K562 treated with DMSO at 1 percent for 4 hours (cell line): ENCODE data around the gene TAS2R43. TPM values are rescaled to one million over a fixed set of nuclear protein-coding genes. Genes with fewer than 3 reads are reported as not detected.

Experiments used
- total RNA-seq: library from RNA; unstranded; fragments of 300-600 nt; gene quantifications from 2 replicates; pipeline ENCODE4 v1.2.3, GENCODE V29; 2022; ENCODE audit not compliant: insufficient read depth

Gene TAS2R43
- total RNA-seq: not detected in 2 replicates

GRCh38 chr12:11092128-11092527 is at the start of gene TAS2R43:
TAS2R43 (minus strand) TSS chr12:11092313; CDS start chr12:11092229, 84 bp downstream.

GRCh38 chr12:11134305-11134704 is 42.2 kb upstream of the TAS2R43 start, which contains the start of gene TAS2R30:
TAS2R30 (minus strand) TSS chr12:11134644; CDS start chr12:11134244, 400 bp downstream.

GRCh38 chr12:11062194-11062593 is 29.9 kb downstream of the TAS2R43 start, which contains the start of gene TAS2R46:
TAS2R46 (minus strand) TSS chr12:11062294; CDS start chr12:11062294, 0 bp downstream.

Other genes starting within 250 kb of the TAS2R43 start
- gene PRR4, start 242.8 kb downstream of the TAS2R43 start, total RNA-seq: not detected in 2 replicates
- not detected in 2 replicates for gene PRH1, start 208.1 kb downstream of the TAS2R43 start, total RNA-seq
- gene TAS2R13, start 182.8 kb downstream of the TAS2R43 start, total RNA-seq: not detected in 2 replicates
- gene PRH2, start 163.1 kb downstream of the TAS2R43 start, total RNA-seq: not detected in 2 replicates
- 1.5 TPM in 1 of 2 replicates, not detected in the other for gene TAS2R14, start 153.1 kb downstream of the TAS2R43 start, total RNA-seq
- not detected in 2 replicates for gene TAS2R50, start 105.4 kb downstream of the TAS2R43 start, total RNA-seq
- gene TAS2R20, start 94.0 kb downstream of the TAS2R43 start, total RNA-seq: not detected in 2 replicates
- gene TAS2R19, start 69.7 kb downstream of the TAS2R43 start, total RNA-seq: not detected in 2 replicates
- not detected in 2 replicates for gene TAS2R31, start 60.9 kb downstream of the TAS2R43 start, total RNA-seq
- not detected in 2 replicates for gene TAS2R46, start 30.0 kb downstream of the TAS2R43 start, total RNA-seq
- gene TAS2R30, start 42.3 kb upstream of the TAS2R43 start, total RNA-seq: not detected in 2 replicates
- gene SMIM10L1, start 78.9 kb upstream of the TAS2R43 start, total RNA-seq: 7.2 and 8.4 TPM in 2 replicates
- not detected in 2 replicates for gene TAS2R42, start 94.6 kb upstream of the TAS2R43 start, total RNA-seq
- gene PRB3, start 177.4 kb upstream of the TAS2R43 start, total RNA-seq: not detected in 2 replicates
- gene PRB4, start 218.1 kb upstream of the TAS2R43 start, total RNA-seq: not detected in 2 replicates